NCI-H1048 (cell line): ENCODE data around the gene SNAP91.
"Not testable (repeated sequence)": the region's sequence is repeated elsewhere in the genome, so short reads cannot be mapped to it uniquely, and the experiment has no call there.

Source experiments
- DNase-seq: peaks from one replicate; lab custom pipeline; 2025; lab: John Stamatoyannopoulos, UW

SNAP91 gene

GRCh38 chr6:83615025-83615999, 93.6 kb downstream of the SNAP91 start:
- DNase-seq: no peak

GRCh38 chr6:83613378-83613777, 95.5 kb downstream of the SNAP91 start:
- no peak for DNase-seq

- DNase-seq: no peak
Observed at GRCh38 chr6:83609248-83609647, 99.7 kb downstream of the SNAP91 start.

- no peak for DNase-seq
Observed at GRCh38 chr6:83605517-83605916, 103.4 kb downstream of the SNAP91 start.

GRCh38 chr6:83603551-83603950, 105.3 kb downstream of the SNAP91 start:
- DNase-seq: no peak

GRCh38 chr6:83601119-83601518, 107.8 kb downstream of the SNAP91 start:
- no peak for DNase-seq

- no peak for DNase-seq
Observed at GRCh38 chr6:83600459-83600858, 108.4 kb downstream of the SNAP91 start.

- DNase-seq: no peak
Observed at GRCh38 chr6:83597511-83597910, 111.4 kb downstream of the SNAP91 start.

- DNase-seq: no peak
Observed at GRCh38 chr6:83597051-83597450, 111.8 kb downstream of the SNAP91 start.

GRCh38 chr6:83594941-83595340, 114.0 kb downstream of the SNAP91 start:
- DNase-seq: no peak

- DNase-seq: no peak
Observed at GRCh38 chr6:83593395-83593785, 115.5 kb downstream of the SNAP91 start.

- DNase-seq: no peak
Observed at GRCh38 chr6:83592770-83593394, 116.0 kb downstream of the SNAP91 start.

- no peak for DNase-seq
Observed at GRCh38 chr6:83590416-83590815, 118.5 kb downstream of the SNAP91 start.

GRCh38 chr6:83589076-83589475, 119.8 kb downstream of the SNAP91 start:
- no peak for DNase-seq

GRCh38 chr6:83578057-83578456, 130.8 kb downstream of the SNAP91 start:
- no peak for DNase-seq

GRCh38 chr6:83574783-83575182, 134.1 kb downstream of the SNAP91 start:
- DNase-seq: no peak

GRCh38 chr6:83571663-83572185, 137.2 kb downstream of the SNAP91 start:
- DNase-seq: not testable (repeated sequence)

GRCh38 chr6:83558975-83559374, 149.9 kb downstream of the SNAP91 start:
- no peak for DNase-seq

GRCh38 chr6:83556871-83557270, 152.0 kb downstream of the SNAP91 start:
- DNase-seq: no peak

- not testable (repeated sequence) for DNase-seq
Observed at GRCh38 chr6:83551748-83552147, 157.2 kb downstream of the SNAP91 start.

- not testable (repeated sequence) for DNase-seq
Observed at GRCh38 chr6:83550482-83550881, 158.4 kb downstream of the SNAP91 start.

- DNase-seq: no peak
Observed at GRCh38 chr6:83546636-83547035, 162.3 kb downstream of the SNAP91 start.

- no peak for DNase-seq
Observed at GRCh38 chr6:83539678-83540077, 169.2 kb downstream of the SNAP91 start.
